PC-3 (cell line): ENCODE data around the gene IRAK1.

ENCODE experiments used
- CTCF ChIP-seq: fragments of 300-600 bp; sonication (generic); conservative IDR thresholded peaks from 2 replicates; pipeline ENCODE4 v1.5.1; 2017; ENCODE audit warnings: antibody characterized with exemption, low read depth, mild to moderate bottlenecking, low read length
- EZH2phosphoT487 ChIP-seq: fragments of 300-600 bp; sonication (generic); IDR thresholded peaks from 2 replicates; pipeline ENCODE4 v1.6.1; 2018; ENCODE audit warnings: mild to moderate bottlenecking, antibody characterized with exemption, low read length, borderline replicate concordance

GRCh38 chrX:154002215-154002719 lies 17.4 kb downstream of the IRAK1 start:
- TF ChIP-seq CTCF = no peak
- no peak for TF ChIP-seq EZH2phosphoT487
